HFF-Myc (cell line): ENCODE measurements around the gene NPAT.

ENCODE experiments used
- DNase-seq: peaks from one replicate; pipeline ENCODE4 v3.0.0-alpha.2; 2011; ENCODE audit warnings: low read depth; ENCODE audit errors: extremely low read depth
- H3K4me3 ChIP-seq: replicated peaks from 2 replicates; pipeline ENCODE4 v1.5.1; 2011; ENCODE audit warnings: low read depth, mild to moderate bottlenecking, control low read depth, low read length
- TF ChIP-seq, protein P1 (sequence below): IDR thresholded peaks from 2 replicates; pipeline ENCODE4 v1.5.1; 2012; ENCODE audit warnings: mild to moderate bottlenecking, low read depth, low read length, control low read depth; ENCODE audit errors: missing control alignments

NPAT gene

DNA sequence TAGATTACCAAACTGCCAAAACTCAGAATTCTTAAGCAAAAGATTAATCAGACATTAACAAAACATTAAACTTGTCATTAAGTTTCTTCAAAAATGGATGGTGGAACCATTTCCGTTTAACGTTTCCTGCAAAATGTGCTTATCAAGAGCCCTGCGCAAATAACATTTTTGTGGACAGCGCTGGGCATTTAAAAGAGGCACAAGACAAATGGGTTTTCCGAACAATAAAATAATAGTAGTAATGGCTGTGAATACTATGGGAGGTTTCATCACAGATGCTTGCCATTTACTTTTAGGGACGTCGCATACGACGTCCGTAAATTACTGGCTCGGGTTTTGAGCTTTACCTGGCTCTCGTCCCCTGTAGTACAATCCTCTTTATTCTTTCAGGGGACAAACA, 1.1 kb downstream of the NPAT start:
- peak overlapping the region; percentile 92 for H3K4me3 ChIP-seq
- TF ChIP-seq, protein P1, sequence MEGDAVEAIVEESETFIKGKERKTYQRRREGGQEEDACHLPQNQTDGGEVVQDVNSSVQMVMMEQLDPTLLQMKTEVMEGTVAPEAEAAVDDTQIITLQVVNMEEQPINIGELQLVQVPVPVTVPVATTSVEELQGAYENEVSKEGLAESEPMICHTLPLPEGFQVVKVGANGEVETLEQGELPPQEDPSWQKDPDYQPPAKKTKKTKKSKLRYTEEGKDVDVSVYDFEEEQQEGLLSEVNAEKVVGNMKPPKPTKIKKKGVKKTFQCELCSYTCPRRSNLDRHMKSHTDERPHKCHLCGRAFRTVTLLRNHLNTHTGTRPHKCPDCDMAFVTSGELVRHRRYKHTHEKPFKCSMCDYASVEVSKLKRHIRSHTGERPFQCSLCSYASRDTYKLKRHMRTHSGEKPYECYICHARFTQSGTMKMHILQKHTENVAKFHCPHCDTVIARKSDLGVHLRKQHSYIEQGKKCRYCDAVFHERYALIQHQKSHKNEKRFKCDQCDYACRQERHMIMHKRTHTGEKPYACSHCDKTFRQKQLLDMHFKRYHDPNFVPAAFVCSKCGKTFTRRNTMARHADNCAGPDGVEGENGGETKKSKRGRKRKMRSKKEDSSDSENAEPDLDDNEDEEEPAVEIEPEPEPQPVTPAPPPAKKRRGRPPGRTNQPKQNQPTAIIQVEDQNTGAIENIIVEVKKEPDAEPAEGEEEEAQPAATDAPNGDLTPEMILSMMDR = no peak
- no peak for DNase-seq

DNA sequence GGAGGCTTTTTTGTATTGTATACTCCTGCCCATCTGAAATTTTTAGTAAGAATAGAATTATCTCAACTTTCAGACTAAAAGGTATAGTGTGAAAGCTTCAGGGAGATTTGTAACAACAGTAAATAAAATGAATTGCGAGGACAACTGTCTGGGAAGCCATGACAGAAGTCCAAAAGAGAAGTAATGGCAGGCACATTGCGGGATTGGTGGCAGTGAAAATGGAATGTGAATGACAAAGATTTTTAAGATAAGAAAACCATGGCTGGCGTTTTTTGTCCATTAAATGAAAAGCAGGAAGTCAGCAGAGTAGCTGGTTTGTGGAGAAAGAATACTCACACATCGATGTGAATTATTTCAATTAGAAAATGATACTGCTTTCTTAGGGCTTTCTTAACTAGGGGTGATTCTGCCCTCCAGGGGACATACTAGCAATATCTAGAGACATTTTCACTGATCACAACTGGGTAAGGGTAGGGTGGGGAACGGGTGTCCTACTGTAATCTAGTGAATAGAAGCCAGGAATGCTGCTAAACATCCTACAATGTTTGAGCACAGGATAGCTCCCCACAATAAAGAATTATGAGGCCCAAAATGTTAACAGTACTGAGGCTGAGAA, 1.6 kb downstream of the NPAT start:
- no peak for DNase-seq
- H3K4me3 ChIP-seq = peak overlapping the region; percentile 92
- TF ChIP-seq, protein P1 = no peak

DNA sequence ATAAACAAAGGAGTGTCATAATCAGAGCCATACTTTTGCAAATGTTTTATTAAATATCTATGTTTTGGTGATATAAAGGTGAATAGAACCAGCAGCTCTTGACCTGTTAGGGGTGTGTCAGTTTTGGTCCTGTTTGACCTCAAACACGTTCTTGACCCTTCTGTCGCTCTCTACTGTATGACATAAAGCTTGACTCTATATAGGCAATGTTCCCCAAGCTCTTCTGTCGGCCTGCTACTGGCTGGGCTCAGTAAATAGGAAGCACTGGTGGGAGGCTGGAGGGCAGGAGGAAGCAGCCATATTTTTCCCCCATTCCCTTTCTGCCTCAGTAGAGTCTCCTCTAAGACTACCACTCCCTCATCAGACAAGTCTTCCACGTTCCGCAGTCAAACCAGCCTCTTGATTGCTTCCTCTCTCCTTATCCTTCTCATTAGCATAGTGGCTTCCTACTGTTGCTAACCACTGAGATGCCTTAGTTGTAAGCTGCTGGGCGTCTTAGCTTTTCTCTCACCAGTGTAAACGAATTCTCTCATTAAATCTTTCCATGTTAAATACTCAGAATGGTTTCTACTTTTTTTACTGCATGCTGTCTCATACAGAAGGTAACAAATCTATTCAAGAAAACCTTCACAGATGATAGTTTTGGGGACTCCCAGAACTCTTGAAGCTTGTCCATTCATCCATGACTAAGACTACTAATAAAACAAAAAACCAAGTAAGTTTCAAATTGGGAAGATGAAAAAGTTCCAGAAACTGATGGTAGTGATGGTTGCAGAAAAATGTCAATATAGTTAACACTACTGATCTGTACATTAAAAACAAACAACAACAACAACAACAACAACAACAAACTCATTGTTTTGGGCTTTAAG, 3.3 kb downstream of the NPAT start:
- no peak for DNase-seq
- TF ChIP-seq, protein P1 = no peak
- no peak overlapping the region for H3K4me3 ChIP-seq

DNA sequence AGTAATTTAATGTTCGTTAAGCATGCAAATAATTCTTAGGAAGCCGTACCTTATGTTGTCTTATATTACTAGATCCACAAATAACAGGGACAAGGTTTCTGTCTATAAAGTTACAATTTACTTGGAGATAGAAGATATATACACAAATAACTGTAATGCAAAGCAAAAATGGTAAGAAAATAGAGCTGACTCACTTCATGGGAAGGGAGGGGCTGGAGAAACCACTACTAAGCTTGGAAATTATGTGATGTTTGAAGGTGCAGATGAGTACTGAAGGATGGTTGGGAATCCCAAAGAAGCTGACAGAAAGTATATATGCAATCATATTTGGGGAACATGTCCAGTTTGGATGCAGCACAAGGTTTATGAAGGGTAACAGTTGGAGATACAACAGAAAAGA, 4.0 kb downstream of the NPAT start:
- no peak overlapping the region for H3K4me3 ChIP-seq
- TF ChIP-seq, protein P1 = no peak
- no peak for DNase-seq

DNA sequence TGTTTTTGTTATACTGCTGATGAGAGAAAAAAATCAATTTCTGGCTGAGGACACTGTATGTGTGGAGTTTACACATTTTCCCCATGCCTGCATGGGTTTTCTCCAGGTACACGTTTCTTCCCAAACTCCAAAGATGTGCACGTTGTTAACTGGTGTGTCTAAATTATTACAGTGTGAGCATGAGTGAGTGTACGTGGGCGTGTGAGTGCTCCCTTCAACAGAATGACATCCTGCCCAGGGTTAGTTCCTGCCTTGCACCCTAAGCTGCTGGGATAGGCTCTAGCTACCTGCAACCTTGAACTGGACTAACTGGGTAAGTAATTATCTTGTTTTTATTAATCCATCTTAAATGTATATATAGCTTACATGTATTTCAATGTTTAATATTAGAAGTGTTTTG, 5.5 kb downstream of the NPAT start:
- TF ChIP-seq, protein P1 = no peak
- no peak for DNase-seq
- no peak overlapping the region for H3K4me3 ChIP-seq

DNA sequence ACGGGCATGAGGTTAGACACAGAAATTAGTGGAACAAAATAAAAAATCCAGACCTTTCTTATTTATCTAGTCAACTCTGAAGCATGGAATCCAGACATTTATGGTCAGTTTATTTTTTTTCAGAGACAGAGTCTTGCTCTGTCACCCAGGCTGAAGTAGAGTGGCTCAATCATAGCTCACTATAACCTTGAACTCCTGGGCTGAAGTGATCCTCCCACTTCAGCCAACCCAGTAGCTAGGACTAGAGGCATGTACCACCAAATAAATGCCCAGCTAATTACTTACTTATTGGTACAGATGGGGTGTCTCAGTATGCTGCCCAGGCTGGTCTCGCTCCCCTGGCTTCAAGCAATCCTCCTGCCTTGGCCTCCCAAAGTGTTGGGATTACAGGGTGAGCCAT, 8.7 kb downstream of the NPAT start:
- DNase-seq = no peak
- TF ChIP-seq, protein P1 = no peak
- H3K4me3 ChIP-seq = no peak overlapping the region
